GM18505 (cell line): ENCODE measurements around the gene TSTD1.

ENCODE experiments used
- ATAC-seq: cut with Tn5 transposase; IDR thresholded peaks from one replicate; pipeline ENCODE4 v1.9.1; 2021; ENCODE audit not compliant: unreplicated experiment
- POLR2A ChIP-seq: IDR thresholded peaks from 4 replicates; pipeline ENCODE4 v1.6.1; 2011; ENCODE audit warnings: borderline replicate concordance; ENCODE audit not compliant: insufficient read depth, insufficient read length; ENCODE audit errors: extremely low read depth

Gene TSTD1, protein sequence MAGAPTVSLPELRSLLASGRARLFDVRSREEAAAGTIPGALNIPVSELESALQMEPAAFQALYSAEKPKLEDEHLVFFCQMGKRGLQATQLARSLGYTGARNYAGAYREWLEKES

DNA sequence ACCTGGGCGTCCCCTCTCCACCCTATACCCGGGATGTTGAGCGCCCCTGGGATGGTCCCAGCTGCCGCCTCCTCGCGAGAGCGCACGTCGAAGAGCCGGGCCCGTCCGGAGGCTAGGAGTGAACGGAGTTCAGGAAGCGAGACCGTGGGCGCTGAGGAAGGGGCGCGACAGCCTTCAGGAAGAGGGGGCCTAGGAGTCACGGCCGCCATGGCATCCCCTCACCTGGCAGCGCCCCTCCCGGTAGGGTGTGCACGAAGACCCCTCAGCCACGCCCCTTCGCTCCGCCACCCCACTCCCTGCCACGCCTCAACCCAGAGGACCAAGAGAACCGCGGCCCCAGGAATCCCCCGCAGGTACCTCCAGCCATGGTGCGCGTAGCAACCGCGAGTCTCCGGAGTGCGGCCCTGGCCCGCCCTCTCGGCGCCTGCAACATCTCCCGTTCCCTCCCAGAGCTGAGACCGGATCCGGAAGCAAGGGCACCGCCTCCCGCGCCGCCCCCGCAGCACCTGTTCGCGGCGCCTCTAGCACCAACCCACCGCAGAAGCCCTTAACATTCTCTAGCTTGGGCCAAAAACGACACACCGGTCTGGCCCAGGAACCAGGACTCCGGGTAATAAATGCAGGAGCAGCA is at the start of gene TSTD1:
Gene TSTD1 (minus strand): TSS at position 442 of the 631 bp plus-strand sequence. CDS start 75 bp downstream, at position 367.
- peak; percentile 77 for TF ChIP-seq POLR2A
- ATAC-seq = peak; percentile 75

DNA sequence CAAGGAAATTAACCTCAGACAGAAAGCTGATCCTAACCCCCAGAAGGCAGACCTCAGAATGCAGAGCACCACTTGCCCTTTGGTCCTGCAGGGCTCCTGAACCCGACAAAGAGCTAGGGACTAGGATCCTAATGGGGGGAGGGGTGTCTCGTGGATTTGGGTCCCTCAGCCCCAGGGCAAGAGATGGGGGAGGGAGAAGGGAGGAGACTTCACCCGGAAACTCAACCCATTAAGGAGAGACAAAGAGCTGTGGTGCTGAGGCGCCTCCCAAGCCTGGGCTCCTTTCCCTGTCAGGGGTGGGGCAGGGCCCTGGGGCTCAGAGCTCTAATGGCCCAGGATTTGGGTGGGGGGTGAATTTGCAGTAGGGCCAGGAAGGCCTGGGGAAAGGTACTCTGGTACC is 47.7 kb upstream of the TSTD1 start:
- no peak for ATAC-seq
- no peak for TF ChIP-seq POLR2A

GRCh38 chr1:161085165-161085564 is 46.4 kb upstream of the TSTD1 start:
- no peak for TF ChIP-seq POLR2A
- no peak for ATAC-seq

- TF ChIP-seq POLR2A = no peak
- no peak for ATAC-seq
Measured at GRCh38 chr1:161084597-161084988, 45.8 kb upstream of the TSTD1 start.

DNA sequence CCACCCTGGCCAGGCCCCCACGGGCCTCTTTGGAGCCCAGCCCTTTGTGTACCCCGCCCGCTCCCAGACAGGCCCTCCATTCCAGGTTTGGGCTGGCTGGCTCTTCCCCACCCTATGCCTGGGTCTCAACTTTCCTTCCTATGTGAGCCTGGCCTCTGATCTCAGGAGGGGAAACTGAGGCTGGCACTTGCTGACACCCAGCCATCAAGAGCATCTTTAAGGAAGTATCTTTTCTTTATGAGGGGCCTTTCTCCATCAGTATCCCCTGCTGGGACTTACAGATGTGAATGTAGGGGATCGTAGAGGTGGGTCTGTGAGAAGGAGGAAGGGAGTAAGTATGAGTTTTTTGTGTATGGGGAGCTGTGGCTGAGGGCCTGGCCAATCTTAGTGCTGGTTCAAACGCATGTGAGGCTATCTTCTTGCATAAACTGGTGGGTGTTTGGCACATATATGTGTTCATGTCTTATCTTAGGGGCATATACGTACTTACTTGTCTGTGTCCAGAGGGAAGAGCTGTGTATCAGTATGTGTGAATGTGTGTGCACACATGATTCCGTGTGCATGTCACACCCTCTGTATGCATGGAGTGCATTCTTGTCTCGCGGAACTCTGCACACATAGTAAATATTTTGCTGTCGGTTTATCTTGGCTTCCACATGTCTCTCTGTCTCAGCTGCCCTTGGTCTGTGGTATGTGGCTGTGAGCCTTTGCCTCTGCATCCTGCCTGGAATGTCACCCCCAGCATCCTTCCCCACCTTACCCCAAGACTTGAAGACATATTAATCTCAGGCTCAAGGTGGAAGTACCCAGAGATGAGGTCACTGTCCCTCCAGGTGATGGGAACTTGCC is 45.2 kb upstream of the TSTD1 start:
- ATAC-seq = no peak
- TF ChIP-seq POLR2A = no peak

DNA sequence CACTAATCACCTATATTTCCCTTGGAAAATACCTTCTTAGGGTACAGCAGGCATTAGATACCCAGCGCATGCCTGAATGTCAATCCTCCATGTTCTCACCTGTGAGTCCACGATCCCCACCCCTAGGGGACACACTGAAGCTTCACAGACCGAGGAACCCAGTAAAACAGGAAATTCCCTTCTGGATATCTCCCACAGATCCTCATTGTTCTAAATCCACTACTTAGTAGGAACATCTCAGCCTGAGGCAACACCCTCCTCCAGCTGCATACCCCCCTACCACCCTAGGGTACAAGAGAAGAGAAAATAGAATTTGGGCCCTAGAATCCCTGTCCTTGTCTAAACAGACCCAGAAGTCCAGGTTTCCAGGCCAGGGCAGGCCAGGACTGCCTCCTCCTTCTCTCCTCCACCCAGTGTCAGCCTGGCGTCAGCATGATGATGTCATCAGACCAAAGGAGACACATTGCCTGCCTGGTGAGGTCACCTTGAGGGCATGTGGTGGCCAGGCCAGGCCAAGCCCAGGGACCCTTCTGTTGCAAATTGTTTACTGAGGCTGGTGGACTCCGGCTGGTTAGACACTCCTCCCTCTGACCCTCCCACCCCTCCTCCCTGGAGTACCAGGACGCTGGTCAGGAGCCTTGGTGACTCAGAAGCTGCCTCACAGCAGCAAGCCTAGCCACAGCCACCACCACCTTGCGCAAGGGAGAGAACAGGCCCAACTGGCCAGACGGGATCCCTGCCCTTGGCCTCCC is 44.4 kb upstream of the TSTD1 start:
- no peak for TF ChIP-seq POLR2A
- no peak for ATAC-seq

- TF ChIP-seq POLR2A = no peak
- no peak for ATAC-seq
Measured at GRCh38 chr1:161082483-161082882, 43.7 kb upstream of the TSTD1 start.

- TF ChIP-seq POLR2A = no peak
- no peak for ATAC-seq
Measured at GRCh38 chr1:161081519-161081918, 42.8 kb upstream of the TSTD1 start.

GRCh38 chr1:161080441-161081405 is 42.0 kb upstream of the TSTD1 start:
- no peak for ATAC-seq
- TF ChIP-seq POLR2A = no peak

GRCh38 chr1:161079436-161080110 is 40.8 kb upstream of the TSTD1 start:
- ATAC-seq = no peak
- no peak for TF ChIP-seq POLR2A

GRCh38 chr1:161077426-161077825 is 38.7 kb upstream of the TSTD1 start:
- no peak for ATAC-seq
- TF ChIP-seq POLR2A = no peak

GRCh38 chr1:161076410-161076809 is 37.6 kb upstream of the TSTD1 start:
- no peak for ATAC-seq
- TF ChIP-seq POLR2A = no peak
